Hepatocyte (in vitro differentiated cells): ENCODE data around the gene CKLF.

Experiments
- CTCF ChIP-seq: fragments of 200-600 bp; sonication (generic); IDR thresholded peaks from 2 replicates; pipeline ENCODE4 v1.5.1; 2016; ENCODE audit warnings: antibody characterized with exemption, mild to moderate bottlenecking; ENCODE audit not compliant: poor library complexity
- EZH2 ChIP-seq: fragments of 200-600 bp; sonication (generic); IDR thresholded peaks from 2 replicates; pipeline ENCODE4 v1.6.1; 2016; ENCODE audit warnings: antibody characterized with exemption, mild to moderate bottlenecking, borderline replicate concordance
- EZH2phosphoT487 ChIP-seq: fragments of 200-600 bp; sonication (generic); IDR thresholded peaks from one replicate; pipeline ENCODE4 v1.6.1; 2018; ENCODE audit warnings: antibody characterized with exemption, mild to moderate bottlenecking, low read depth, moderate library complexity; ENCODE audit not compliant: unreplicated experiment, severe bottlenecking

DNA sequence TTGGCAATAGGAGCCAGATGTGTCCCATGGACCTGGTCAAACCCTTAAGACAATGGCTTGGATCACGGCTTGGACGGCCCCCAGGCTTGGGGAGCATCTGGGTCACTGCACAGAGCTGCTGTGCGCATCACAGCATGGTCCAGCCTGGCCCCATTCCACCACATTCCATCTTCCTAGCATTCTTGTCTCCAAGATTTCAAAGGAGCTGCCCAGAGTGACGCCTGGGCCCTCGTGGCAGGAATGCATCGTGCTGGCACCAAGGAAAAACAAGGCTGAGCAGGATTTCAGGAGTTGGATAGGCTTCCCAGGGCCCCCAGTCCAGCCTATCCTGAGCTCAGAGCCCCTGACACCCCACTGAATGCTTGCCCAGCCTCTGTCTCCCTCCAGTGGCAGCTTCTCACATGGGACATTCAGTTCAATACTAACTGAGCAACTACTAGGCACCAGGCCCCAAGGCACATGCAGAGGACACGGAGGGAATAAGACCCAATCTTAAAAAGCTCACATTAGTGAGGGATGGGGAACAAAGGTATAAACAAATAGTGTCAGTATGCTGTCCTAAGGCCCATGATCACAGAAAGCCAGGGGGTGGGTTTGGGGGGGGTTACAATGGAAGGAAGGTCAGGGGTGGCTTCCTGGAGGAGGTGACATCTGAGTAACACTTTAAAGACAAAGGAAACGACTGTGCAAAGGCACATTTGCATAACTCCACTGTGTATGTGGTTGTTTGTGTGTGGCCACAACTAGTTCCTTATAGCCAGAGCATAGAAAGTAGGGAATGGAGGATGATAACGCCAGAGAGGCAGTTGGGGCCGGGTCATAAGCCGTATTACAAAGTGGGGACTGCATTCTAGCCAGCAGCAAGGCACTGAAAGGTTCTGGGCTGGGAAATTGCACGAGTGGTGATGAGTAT lies 36.5 kb upstream of the CKLF start:
- TF ChIP-seq EZH2 (no peak), CTCF (no peak), EZH2phosphoT487 (no peak)
